Stimulated activated CD8-positive, alpha-beta memory T cell treated with anti-CD3 and anti-CD28 coated beads, Interleukin-12 subunit alpha, Interleukin-12 subunit beta, amount 100 ng/mL, for 1 hour (primary cell): ENCODE results near the gene MTHFR.

Experiments
- DNase-seq: peaks from one replicate; pipeline ENCODE4 v3.0.0-alpha.2; 2020; ENCODE audit warnings: low read depth

MTHFR gene

GRCh38 chr1:11781297-11781696, 24.5 kb downstream of the MTHFR start:
- no peak for DNase-seq

DNA sequence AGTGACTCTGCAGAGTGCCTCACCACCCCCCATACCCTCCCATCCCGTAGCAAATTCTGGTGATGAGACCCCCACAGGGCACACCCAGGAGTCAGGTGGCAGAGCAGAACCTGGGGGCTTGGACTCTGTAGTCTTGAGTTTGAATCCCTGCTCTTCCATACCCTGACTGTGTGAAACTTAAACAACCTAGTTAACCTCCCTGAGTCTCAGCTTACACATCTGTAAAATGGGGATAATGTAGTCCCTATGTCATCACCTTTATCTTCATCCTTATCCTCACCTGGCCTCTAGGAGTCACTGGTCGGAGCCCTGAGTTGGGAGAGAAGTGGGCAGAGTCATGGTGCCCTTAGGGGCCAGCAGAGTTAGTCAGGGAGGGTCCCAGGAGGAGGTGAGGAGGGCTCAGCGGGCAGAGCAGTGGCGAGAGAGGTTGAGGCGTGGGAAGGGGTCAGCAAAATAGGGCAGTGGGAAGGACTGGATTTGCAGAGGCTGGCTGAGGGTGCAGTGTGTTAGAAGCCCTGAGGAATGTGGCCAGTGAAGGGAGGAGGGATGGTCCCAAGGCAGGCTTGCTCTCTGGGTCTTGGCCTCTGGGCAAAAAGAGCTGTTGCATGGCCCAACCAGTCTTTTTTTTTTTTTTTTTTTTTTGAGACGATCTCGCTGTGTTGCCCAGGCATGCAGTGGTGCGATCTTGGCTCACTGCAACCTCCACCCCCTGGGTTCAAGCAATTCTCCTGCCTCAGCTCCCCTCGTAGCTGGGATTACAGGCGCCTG, 25.2 kb downstream of the MTHFR start:
- no peak for DNase-seq

DNA sequence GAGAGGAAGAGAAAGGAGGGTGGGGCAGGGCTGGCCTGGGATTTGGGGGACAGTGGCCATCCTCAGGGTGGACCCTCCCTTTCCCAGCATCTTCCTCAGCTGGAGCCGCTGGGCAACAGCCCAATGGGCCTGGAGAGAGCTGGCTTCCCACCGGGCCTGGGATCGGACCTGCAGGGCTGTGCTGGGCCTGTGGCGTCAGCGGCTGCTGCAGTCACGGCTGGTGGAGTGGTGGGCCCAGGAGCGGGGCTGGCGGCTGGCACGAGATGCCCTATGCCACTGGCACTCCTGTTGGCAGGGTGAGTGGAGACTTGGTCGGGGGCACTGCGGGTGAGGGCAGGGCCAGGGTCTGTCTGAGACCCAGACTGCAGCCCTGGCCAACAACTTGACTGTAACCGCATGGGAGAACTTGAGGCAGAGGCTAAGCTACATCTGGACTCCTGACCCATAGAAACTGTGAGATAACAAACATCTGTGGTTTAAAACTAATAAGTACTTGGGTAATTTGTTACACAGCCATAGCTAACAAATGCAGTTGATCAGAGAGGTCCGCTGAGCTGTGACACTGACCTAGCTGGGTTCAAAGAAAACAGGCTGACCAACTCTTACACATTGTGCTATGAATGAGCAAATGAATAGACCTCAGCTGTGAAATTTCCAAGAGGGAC, 25.9 kb downstream of the MTHFR start:
- no peak for DNase-seq

DNA sequence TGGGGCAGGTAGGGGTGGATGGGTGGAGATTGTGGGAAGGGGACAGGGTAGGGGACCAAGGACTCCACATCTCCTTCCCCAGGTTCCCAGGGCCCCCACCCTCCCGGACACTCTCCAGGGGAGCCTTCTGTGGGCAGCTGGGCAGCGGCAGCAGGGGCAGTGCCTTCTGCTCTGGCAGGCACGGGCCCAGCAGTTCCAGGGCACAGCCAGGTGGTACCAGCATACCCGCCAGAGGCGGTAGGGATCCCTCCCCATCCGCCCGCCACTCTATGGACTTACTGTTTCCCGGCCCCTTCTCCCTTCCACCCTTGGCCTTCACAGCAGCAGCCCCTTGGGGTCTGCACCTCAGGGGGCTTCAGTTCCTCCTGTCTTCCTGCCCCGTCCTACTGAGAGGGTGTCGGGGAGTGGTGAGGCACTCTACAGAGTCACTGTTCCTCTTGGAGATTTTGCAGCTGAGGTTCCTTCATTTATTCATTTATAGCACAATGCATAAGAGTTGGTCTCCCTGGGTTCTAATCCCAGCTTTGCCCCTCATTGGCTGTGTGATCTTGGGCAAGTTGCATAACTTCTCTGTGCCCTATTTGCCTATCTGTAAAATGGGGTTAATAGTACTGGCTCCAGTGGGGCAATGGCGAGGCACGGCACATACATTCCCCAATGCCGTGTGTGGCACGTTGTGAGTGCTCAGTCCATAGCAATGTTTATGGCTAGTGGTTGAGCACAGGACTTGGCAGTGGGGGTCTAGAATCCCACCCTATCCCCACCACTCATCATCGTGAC, 26.7 kb downstream of the MTHFR start:
- no peak for DNase-seq

- no peak for DNase-seq
Measured at GRCh38 chr1:11778336-11778735, 27.4 kb downstream of the MTHFR start.

DNA sequence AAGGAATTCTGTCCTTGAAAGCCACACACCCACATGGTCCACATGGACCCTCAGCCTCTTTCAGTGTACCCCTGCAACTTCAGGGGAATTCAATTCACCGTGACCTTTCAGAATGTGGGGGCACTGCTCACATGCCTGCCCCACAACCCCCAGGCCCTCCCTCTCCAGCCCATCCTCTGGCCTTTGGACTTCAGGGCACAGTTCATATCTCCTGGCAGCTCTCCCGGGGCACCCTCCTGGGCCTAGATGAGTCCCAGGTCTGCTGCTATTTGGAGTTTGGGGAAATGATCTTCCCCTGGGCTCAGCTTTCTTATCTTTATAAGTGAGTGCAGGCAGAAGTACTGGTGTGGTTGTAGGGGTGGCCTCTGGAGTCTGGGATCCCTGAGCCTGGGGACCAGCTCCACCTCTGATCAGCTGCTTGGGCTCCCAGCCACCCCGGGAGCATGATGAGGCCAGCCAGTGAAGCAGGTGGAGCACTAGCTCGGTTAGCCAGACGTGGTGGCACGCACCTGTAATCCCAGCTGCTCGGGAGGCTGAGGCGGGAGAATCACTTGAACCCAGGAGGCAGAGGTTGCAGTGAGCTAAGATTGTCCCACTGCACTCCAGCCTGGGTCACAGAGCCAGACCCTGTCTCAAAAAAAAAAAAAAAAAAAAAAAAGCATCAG, 28.0 kb downstream of the MTHFR start:
- DNase-seq, result no peak

DNA sequence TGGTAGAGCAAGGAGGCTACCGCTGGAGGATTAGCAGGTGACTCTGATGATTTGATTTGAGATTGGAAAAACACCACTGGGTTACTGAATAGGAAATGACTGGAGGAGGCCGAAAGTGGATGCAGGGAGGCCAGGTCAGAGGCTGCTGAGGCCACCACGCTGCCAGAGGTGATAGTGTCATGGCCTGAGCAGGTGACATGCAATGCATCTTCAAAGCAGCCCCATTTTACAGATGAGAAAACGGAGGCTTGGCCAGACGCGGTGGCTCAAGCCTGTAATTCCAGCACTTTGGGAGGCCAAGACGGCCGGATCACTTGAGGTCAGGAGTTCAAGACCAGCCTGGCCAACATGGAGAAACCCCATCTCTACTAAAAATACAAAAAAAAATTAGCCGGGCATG, 31.0 kb downstream of the MTHFR start:
- DNase-seq, result no peak

- no peak for DNase-seq
Measured at GRCh38 chr1:11772458-11772857, 33.3 kb downstream of the MTHFR start.

DNA sequence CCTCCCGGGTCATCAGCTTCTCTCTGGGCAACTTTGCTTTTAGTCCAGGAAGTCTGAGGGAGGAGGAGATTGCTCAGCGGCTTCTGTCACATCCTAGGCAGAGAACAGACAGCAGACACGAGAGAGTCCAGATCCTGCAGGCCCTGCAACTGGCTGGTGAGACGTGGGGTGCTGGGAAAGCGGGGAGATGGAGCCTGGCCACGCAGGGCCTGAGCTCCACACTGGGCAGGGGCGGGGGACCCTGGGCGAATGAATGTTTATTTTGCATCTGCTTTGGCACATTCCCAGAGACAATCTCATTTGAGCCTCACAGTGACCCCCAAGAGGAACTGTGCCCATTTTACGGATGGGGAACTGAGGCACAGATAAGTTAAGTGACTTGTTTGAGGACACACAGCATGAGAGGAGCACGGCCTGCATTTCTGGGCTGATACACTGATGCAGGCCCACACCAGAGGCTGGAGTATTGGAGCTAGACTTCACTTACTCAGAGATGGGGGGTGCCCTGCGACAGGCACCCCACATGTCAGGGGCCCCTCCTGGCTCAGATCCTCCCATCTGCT, 34.2 kb downstream of the MTHFR start:
- DNase-seq, result no peak

GRCh38 chr1:11770011-11770410, 35.8 kb downstream of the MTHFR start:
- DNase-seq, result no peak

DNA sequence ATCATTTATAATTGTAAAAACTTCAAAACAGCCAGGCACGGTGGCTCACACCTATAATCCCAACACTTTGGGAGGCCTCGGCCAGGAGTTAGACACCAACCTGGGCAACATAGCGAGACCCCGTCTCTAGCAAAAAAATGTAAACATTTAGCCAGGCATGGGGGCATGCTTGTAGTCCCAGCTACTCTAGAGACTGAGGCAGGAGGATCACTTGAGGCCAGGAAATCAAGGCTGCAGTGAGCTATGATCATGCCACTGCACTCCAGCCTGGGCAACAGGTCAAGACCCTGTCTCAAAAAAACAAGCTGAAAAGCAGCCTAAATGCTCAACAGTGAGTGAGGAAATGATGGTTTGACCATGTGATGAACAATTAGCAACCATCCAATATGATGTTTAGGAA, 36.5 kb downstream of the MTHFR start:
- DNase-seq, result no peak

DNA sequence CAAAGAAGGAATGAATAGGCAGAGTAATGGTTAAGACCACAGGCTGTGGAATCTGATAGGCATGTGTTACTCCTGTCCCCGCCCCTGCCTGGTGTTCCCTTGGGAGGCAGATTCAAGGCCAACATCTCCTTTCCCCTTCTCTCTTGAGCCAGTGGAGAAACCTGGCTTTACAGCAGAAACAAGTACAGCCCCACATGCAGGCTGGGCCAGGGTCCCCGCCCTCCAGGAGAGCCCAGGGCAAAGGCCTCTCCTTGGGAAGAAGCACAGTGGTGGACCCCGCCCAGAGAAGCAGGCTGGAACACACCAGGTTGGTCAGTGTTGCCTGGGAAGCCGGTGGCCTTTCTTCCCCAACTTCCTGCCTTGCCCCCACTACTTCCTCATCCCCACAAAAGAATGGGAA, 36.9 kb downstream of the MTHFR start:
- no peak for DNase-seq

DNA sequence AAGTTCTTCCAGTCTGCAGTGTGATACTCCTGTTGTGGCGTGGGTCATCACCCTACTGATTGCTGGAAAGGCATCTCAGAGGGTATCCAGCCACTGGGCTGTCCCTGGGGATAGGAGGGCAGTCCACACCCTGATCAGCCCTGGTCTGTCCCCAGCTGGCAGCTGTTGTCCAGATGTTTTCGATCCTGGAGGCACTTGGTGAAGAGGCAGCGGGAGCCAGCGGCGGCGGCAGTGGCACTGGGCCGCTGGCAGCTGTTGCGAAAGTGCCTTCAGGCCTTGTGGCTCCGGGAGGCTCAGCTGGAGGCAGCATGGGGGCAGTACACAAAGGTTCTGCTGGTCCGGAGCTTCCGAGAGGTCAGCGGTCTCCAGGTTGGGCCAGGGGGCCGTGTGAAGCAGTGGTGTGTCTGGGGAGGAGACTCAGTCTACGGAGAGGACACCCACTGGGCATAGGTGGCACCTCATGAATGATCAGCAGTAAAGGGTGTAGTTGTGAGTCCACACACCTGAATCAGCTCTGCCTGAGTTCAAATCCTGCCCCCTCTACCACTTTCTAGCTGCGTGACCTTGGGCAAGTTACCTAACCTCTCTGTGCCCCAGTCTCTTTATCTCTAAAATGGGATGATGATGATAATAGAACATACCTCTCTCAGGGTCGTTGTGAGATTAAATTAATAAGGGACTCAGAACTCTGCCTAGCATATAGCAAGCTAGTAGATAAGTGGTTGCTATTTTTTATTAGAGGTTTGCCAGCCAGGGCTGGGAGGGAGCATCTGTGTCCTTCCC, 37.7 kb downstream of the MTHFR start:
- DNase-seq, result no peak

- DNase-seq, result no peak
Measured at GRCh38 chr1:11766429-11766776, 39.4 kb downstream of the MTHFR start.

DNA sequence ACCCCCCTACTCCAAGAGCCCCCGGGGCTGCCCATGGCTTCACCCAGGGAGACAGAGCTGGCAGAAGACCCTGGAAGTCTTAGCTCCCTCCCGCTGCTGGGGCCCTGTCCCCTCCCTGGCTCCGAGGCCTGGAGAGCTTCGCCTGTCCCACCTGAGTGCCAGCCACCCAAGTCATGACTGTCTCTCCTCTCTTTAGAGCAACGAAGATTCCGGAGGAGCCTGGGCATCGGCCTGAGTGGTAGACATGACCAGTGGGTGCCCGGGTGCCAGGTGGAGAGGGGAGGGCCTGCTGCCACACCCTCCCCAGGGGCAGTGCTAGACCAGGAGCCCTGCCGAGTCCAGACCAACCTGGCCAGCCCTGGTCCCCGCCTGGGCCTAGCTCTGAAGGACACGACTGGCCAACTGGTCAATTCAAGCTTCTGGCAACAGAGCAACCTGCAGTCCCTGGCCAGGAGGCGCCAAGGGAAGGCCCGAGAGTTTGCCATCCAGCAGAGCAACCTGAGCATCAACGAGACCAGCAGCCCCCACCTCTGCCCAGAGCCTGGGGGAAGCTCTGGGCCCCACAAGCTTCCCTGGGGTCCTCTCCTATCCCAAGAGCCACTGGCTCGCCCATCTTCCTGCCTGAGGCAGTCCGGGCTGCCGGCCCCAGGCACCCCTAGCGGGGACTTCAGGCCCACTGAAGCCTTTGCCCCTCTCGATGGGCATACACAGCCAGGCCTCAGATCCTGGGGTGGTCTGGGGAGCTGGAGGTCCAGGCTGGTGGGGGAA, 39.9 kb downstream of the MTHFR start:
- no peak for DNase-seq

GRCh38 chr1:11764519-11764918, 41.2 kb downstream of the MTHFR start:
- no peak for DNase-seq

DNA sequence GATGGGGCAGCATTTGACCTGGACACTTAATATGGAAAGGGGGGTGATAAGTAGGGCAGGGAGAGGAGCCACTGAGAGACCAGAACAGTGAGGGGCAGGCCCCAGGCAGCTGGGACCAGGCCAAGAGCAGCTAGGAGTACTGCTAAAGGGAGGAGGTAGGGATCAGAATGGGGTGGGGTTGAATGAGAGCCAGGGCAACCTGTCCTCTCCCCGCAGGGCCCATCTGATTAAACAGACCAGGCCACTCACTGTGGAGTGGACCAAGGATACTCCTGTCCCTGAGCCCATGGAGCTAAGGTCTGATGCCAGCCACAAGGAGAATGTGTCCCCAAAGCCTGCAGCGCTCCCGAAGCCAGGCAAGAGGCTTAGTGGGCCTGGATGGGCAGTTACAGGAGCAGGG, 41.6 kb downstream of the MTHFR start:
- no peak for DNase-seq

- no peak for DNase-seq
Measured at GRCh38 chr1:11761988-11762406, 43.8 kb downstream of the MTHFR start, which contains the start of gene C1orf167. Gene C1orf167, plus strand, starts transcription at chr1:11762193. Its CDS starts 2,208 bp downstream, at chr1:11764401.

- DNase-seq, result no peak
Measured at GRCh38 chr1:11761285-11761684, 44.5 kb downstream of the MTHFR start.

GRCh38 chr1:11759791-11760190, 46.0 kb downstream of the MTHFR start:
- DNase-seq, result no peak

- DNase-seq, result no peak
Measured at GRCh38 chr1:11757047-11757446, 48.7 kb downstream of the MTHFR start.
